AML-193 (cell line): ENCODE results near the gene ADAMTS6.

ENCODE experiments used
- DNase-seq, 2 experiments: peaks; one replicate each; lab custom pipeline; 2025; lab: John Stamatoyannopoulos, UW

ADAMTS6 gene

DNA sequence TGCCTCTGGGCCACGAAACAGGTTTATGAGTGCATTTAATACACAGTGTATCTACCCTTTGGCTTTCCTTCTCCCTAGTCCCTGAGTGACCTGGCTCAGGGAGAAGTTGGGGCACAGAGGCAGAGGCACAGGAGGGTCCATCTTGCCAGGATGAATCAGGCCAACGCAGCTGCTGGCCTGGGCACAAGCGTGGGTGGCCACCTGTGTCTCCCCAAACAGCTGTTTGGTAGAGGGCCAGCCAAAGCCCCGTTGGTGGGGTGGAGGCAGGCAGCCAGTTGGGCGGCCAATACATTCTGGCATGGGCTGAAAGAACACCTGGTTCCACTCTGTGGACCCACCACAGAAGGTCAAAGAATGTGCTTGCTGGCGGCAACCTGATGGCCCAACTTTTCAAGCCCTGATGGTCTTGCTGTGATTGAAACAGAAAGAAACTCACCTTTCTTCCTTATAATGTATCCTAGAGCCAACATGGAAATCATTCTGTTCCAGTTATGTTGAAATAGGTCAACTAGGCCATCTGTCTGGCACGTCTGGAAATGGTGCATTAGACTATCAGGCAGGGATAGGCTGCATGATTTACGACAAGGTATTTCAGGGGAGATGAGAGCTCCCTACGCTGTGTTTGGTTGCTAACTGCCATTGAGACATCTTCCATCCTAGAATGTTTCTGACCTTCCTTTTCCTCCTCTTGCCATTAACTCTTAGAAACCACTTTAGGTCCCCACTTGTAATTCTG lies 337.4 kb downstream of the ADAMTS6 start:
- no peak for DNase-seq

DNA sequence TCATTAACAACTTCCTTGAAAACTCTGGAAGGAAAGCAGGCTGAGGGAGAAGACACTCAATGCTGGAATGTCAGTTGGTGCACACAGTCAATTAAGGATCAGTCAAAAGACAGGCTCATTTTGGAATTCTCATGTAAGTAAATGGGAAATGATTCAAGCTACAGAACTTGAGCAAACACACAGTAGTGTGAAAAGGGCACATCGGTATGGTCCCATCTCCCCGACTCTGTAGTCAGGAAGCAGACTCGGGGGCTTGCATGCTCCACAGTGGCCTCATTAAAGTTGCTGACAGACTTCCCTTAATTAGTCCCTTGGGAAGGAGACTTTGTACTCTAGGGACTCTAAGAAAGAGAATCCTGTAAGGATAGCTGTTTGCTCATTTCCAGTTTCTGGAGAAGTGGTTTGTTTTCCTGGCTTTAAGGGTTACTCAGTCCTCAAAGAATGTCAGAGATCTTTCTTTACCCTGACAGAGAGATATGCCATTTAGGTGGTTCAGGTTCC lies 339.2 kb downstream of the ADAMTS6 start:
- no peak for DNase-seq

DNA sequence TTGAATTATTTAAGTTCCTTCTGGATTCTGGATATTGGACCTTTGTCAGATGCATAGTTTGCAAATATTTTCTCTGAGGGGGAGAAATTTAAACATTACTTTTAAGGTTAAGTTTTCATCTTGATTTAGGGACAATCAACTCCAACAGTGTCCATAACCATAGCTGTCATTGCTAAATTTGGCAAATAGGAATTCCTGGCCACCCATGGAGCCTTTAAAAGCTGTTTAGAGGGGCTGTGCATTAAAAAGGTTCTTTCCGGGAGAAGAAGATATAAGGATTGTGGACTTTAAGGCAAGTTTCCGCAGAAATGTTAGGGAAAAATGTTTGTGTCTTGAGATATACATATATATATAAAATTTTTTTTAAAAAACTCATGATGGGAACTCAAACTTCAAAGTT lies 339.7 kb downstream of the ADAMTS6 start:
- DNase-seq: no peak

DNA sequence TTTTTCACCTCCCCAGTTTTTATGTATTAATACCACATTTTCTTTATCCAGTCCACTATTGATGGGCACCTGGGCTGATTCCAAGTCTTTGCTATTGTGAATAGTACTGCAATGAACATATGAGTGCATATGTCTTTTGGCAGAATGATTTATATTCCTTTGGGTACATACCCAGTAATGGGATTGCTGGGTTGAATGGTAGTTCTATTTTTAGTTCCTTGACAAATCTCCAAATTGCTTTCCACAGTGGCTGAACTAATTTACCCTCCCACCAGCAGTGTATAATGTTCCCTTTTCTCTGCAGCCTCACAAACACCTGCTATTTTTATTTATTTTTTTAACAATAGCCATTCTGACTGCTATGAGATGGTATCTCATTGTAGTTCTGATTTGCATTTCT lies 340.2 kb downstream of the ADAMTS6 start:
- DNase-seq: no peak

DNA sequence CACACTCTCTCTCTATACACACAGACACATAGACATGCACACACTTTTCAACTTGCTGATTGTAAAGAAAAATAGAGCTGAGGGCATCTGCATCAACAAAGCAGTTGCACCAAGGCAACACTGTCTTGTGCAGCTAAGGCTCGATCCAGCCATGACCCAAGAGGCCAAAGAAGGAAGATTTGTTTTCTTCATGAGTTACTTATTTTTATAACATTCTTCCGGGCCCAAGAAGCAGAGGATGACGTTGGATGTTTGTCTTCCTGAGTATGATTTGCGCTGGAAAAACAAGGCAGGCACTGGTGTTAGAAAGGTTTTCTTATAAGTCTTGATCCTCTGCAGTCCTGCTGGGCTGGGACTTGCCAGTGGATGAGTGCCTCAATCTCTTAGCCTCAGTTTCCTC lies 344.1 kb downstream of the ADAMTS6 start:
- DNase-seq: no peak

DNA sequence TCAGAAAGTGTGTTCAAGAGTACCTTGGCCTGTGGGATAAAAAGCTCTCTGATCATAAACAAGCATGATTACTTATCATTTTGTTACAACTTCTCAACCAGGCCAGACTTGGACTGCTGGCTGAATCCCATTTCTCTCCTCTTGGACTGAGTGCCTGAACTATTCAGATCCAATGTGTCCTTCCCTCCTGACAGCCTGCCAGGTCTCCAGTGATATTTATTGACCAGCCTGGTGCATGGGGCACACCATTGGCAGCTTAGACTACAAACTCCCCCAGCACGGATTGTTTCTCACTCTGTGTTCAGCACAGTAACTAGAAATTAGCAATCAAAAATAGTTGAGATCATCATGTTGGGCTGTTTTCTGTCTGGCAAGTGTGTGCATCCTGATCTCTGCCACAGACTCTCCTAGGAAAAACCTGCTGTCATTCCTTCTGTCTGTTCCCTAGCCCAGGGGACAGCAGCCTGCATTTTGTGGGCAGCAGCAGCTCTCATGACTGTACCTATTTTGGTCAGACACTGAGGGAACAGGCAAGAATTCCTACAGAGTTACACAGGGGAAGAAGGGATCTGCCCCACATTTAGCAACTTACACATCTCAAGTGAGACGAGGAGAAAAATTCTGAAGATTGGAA lies 348.1 kb downstream of the ADAMTS6 start:
- DNase-seq: no peak

DNA sequence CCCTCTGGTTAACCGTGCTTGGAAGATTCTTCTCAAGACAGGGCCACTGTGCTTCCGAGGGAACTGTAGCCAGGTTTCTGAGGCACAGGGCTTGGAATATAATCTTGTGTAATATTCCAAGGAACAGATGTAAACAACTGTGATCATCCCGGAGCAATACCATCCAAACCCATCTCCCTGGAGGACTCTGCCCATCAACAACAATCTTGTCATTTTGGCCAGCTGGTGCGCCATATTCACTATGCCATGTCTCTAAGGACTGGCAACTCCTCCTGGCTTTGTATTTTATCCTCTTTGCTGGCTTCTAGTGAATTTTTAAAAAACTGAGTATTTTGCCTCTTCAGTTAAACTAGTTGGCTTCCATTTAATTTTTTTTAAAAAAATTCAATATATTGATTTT lies 349.3 kb downstream of the ADAMTS6 start:
- DNase-seq: no peak

DNA sequence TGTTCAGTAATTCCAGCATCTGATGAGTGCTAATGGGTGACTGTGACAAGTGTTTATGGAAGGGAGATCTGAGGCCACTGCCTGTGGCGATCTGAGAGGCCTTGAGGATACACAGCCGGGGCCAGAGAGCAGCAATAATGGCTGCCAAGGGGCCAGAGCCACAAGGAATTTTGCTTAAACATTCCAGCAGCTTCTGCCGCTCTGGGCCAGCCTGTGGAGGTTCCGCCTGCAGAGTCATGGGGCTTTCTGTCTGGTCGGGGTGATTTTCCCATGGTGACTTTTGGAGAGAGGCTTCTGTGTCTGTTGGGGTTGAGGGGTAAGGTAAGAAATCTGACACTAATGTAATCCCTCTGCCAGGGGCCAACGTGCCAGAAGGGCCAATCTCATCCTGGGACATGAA lies 353.5 kb downstream of the ADAMTS6 start:
- no peak for DNase-seq

DNA sequence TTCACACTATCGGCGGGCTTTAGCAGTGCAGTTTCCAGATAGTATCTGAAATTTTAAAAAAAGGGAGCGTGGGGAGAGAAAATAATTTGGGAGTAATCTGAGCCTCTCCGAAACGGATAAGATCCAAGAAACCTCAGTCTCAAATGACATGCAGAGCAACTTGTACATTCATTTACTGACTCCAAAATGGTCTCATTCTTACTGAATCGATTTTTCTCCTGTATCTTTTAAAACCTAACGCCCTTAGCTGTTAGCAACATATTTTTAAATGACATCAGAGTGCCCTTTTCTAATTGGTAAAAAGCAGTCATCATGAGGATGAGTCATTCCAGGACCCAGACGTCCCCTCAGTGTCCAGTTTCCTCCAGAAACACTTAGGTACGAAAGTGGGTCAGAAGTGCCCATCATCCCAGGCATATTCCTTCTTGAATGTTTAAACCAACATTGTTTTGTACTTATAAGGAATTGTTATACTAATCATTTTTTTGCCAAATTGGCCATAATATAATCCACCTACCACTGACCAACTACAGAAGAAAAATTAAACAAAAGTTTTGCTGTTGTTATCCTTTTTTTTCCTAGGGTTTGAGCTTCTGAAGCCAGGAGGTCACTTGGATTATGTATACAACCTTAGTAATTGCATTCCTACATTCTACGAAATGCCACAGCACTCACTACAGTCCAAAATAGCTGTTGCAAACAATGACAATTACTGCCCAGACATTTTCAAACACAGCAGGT lies 354.4 kb downstream of the ADAMTS6 start:
- no peak for DNase-seq

DNA sequence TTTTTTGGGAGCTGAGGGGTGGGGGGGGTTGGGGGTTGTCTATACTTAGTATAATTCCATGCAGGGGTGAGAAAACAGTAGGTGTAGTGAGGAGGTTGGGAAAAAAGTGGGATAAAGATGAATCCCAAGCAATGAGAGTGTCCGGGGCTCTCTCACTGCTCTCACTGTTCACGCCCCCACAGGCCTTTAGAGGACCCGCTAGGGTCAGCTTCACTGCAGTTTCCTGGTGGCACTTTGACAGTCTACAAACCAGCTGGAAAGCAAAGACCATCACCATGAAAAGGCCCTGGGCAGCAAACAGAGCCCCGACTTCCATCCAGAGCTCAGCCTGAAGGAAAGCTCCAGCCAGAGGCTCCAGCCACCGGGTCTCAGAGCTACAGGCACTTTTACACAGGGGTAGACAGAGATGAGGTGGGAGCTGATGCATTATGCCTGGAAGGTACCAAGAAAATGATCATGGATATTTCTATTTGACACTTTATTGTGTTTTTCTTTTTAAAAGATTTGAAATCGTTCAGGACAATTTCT lies 355.1 kb downstream of the ADAMTS6 start:
- no peak for DNase-seq

DNA sequence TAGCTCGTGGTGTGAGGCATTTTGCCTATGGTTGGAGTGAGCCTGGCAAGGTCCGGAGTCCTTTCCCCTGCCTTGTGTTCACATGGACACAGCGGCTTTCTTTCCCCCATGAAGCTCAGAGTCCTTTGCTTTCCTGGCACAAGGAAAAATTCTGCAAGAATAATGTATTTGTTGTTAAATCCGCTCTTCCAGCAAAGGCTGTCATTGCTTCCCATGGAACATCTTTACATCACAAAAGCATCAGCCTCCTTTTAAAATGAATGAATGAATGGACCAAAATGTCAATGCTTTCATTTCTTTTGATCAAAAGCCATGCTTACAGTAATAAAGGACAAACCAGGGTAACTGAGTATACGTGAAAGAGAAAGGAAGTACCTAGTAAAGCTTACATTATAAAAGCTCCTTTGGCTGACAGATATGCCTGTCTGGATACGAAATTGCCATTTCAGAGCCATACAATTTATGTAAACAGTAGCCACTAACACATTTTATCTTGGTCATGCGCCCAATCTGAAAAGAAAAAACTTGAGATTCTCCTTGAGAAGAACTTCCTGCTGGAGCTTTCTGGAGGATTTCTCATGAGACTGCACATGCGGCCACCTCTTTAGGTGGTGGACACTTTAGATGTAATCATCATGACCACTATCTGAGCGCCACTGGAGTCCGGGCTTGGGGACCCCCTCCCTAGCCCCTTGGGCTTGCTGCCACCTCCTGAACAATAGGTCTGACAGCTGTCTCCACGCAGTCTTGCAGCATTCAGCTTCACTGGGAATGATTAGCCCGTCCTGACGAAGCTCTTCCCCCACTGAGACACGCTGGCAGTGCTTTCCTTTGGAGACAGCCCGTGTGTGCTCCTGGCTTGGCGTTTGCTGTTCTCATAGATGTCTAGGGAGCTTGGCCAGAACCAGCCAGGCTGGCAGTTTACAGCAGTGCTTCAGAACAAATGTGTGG lies 355.9 kb downstream of the ADAMTS6 start:
- DNase-seq: no peak

DNA sequence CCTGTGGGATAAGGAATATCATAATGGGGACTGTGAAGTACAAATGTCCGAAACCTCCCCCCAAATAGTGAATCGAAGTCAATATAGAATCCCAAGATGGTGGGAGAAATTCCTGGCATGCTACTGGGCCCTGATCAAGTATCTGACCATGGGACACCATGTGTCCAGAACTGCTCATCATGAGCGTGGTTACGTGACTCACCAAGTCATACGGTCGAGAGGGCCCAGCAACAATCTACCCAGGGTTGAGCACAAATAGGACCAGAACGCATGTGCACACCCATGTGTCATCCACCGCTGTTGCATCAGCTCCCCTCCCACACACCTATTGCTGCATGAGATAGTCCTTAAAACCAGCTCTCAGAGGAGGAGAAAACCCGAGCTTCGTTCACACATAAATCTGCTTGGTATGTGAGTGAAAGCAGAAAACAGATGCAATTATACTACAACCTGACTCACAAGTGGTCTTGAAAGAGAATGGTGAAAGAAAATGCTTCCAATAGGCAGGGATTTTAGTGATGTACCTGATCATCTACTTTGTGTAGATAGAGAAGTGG lies 359.8 kb downstream of the ADAMTS6 start:
- no peak for DNase-seq

DNA sequence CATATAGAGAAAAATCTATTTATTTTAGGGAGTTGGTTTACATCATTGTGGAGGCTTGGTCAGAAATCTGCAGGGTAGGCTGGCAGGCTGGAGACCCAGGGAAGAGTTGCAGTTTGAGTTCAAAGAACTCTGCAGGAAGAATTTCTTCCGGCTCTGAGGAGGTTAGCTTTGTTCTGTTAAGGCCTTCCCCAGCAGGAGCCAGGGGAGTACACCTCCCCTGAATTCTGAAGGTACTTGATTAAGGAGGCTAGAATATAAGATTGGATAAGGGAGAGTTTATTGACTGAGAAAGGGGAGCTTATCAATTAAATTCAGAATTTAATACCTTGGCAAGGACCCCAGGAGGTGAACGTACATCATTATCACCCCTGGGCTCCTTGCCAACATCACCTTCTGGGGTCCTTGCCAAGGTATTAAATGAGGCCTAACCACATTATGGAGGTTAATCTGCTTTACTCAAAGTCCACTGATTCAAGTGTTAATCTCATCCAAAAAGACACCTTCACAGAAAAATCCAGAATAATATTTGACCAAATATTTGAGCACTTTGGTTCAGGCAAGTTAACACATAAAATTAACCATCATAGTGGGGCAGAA lies 361.3 kb downstream of the ADAMTS6 start:
- no peak for DNase-seq

DNA sequence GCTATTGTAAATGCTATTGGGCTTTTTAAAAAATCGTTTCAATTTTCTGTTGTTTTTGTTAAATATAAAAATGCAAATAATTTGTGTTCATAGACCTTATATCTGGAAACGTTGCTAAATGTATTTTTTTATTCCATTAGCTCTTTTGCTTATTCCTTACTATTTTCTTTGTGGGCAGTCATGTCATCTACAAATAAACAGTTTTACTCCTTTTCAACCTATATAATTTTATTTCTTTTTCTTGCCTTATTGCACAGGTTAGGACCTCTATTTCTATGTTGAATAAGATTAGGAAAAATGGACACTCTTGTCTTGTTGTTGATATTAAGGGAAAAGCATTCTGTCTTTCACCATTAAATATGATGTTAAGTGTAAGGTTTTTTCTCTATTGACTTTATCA lies 364.2 kb downstream of the ADAMTS6 start:
- no peak for DNase-seq

DNA sequence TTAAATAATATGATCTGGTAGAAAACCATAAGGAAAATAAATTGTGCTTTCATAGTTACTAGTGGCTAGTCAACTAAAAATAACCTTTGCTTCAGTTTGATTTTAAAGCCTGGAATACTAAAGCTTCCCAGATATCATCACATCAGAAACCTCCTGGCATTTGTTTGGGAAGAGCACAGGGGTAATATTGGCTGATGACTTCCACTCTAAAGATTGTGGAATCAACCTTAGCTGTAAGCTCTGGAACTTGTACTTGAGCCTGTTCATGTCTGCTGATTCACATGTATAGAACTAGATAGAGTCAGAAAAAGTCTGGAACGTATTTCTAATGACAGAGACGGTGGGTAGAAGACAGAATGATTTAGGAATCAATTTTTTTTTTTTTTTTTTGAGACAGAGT lies 367.9 kb downstream of the ADAMTS6 start:
- no peak for DNase-seq

DNA sequence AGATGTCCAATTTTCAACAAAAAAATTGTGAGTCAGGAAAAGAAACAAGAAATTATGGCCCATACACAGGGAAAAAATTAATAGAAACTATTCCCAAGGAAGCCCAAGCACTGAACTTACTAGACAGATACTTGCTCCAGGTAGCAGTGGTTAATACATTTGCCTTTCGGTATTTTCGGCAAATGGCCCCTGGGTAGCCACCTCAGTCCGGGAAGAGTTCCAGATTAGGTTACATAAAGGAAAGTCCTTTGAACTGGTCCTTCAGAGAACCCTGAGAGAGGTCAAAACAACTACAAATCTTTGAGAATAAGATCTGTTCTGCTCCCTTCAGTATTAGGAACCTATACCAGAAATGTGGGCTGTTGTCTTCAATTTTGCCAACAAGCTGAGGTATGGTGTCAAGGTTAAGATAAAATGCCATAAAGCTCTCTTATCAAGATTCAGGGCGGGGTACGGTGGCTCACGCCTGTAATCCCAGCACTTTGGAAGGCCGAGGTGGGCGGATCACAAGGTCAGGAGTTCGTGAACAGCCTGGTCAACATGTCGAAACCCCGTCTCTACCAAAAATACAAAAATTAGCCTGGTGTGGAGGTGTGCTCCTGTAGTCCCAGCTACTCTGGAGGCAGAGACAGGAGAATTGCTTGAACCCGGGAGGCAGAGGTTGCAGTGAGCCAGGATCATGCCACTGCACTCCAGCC lies 369.6 kb downstream of the ADAMTS6 start:
- DNase-seq: no peak

DNA sequence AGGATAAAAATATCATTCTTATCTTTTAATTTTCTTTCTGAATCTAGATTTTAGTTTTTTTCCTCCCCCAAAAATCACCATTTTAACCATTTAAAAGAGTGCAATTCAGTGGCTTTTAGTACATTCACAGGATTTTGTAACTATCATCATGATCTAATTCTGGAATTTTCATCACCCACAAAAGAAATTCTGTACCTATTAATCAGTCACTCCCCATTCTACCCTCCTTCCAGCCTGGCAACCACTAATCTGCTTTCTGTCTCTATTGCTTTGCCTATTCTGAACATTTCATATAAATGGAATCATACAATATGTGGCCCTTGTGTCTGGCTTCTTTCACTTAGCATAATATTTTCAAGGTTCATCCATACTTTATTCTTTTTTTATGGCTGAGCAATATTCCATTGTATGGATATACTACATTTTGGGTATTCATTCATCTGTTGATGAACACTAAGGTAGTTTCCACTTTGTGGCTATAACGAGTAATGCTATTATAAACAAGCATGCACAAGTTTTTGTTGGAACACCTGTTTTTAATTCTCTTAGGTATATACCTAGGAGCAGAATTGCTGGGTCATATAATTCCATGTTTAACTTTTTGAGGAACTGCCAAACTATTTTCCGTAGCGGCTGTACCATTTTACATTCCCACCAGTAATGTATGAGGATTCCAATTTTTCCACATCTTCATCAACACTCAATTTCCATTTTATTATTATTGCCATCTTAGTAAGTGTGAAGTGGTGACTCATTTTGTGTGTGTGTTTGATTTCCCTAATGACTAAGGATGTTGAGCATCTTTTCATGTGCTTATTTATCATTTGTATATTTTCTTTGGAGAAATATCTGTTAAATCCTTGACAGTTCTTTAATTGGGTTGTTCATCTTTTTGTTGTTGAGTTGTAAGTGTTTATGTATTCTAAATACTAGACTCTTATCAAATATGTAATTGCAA lies 372.7 kb downstream of the ADAMTS6 start:
- no peak for DNase-seq

DNA sequence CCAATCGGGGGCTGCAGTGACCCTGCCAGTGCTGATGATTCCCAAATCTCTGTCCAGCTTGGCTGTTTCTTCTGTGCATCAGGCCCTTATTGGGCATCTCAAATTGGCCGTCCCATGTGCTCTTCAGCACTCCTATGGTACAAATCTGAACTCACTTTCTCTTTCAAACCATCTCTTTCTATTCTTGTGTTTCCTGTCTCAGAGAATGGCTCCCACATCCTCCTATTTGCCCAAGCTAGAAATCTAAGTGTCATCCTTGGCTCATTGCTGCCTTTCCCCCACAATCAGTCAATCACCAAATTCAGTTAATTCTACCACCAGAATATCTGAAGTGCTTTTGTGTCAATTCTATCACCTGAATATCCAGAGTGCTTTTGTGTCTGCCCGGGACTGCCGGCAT lies 376.4 kb downstream of the ADAMTS6 start:
- DNase-seq: no peak

DNA sequence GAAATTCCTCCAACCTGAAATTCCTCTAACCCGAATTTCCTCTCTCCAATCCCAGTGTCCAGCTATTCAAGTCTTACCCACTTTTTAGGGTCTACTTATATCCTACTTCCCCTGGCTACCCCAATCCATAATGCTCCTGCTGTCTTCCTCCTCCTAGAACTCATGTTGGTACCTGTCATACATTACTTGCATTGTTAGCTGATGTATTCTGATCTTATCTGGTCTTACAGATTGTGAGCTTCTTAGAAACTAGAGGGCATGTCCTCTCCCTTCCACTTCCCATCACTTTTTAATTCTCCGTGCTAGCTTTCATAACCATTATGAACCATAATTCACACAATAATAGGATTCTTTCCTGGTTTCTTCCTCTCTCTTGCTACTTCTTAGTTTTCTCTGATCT lies 376.9 kb downstream of the ADAMTS6 start:
- DNase-seq: no peak
